HepG2 (cell line): Measurements from ENCODE around the gene PRR35. TPM values are rescaled to one million over a fixed set of nuclear protein-coding genes. Genes with fewer than 3 reads are reported as not detected.

Source experiments
- ATAC-seq: fragments of 200-7000 bp; cut with Tn5 transposase; 3 replicates; pipeline ENCODE4 v1.9.1; 2020; ENCODE audit warnings: mild to moderate bottlenecking, moderate library complexity
- BruUV-seq: library from RNA; stranded (reverse); fragments of 400-500 nt; replicated peaks from 2 replicates; lab custom pipeline; 2021; lab: Mats Ljungman, UMichigan
- CTCF ChIA-PET: fragments of 300-600 bp; formaldehyde crosslinking; extraction: SDS; loops from one replicate; lab custom pipeline; 2021; ENCODE audit warnings: low total read pairs, inconsistent platforms, low intra/inter-chr PET ratio; lab: Yijun Ruan, JAX
- POLR2A ChIA-PET: fragments of 350-600 bp; sonication (Branson Sonifier 250); formaldehyde crosslinking; loops from one replicate; lab custom pipeline; 2020; ENCODE audit warnings: antibody characterized with exemption, inconsistent platforms; lab: Yijun Ruan, JAX
- DNase-seq: peaks from one replicate; pipeline ENCODE4 v3.0.0-alpha.2; 2015; ENCODE audit warnings: low spot score
- FAIRE-seq: peaks from 3 replicates; lab custom pipeline; 2011; peaks lifted over from hg19 to GRCh38; lab: Jason Lieb, UNC
- H2AFZ ChIP-seq: one replicate; pipeline ENCODE4 v1.6.1; 2011; ENCODE audit warnings: low read length, inconsistent platforms
- H3K27ac ChIP-seq: fragments of 300-600 bp; 3 replicates; pipeline ENCODE4 v1.8.0; 2011; ENCODE audit warnings: mixed run types, mild to moderate bottlenecking, mixed read lengths, low read length, inconsistent platforms; ENCODE audit not compliant: insufficient read depth; ENCODE audit errors: extremely low read length
- H3K27me3 ChIP-seq, 2 experiments: fragments of 200-600 bp in 1 of 2; 2 replicates in 1 of 2; 3 replicates in 1 of 2; pipeline versions ENCODE4 v1.6.0 to v1.8.0; 2011; ENCODE audit warnings: low read length in 2 of 2, mild to moderate bottlenecking in 2 of 2, moderate library complexity in 2 of 2, inconsistent platforms in 1 of 2; ENCODE audit not compliant: insufficient read depth in 2 of 2, control insufficient read depth in 1 of 2
- H3K36me3 ChIP-seq, 2 experiments: fragments of 200-600 bp in 1 of 2; replicated peaks in 1 of 2; 2 replicates in 1 of 2; 3 replicates in 1 of 2; pipeline versions ENCODE4 v1.5.1 to v1.8.0; 2011; ENCODE audit warnings: low read length in 2 of 2, inconsistent platforms in 1 of 2; ENCODE audit not compliant: insufficient read depth in 2 of 2, control insufficient read depth in 1 of 2
- H3K4me1 ChIP-seq: 2 replicates; pipeline ENCODE4 v1.5.1; 2012; ENCODE audit warnings: low read length, inconsistent platforms; ENCODE audit not compliant: insufficient read depth
- H3K4me2 ChIP-seq: 2 replicates; pipeline ENCODE4 v1.6.0; 2011; ENCODE audit warnings: low read depth, low read length, inconsistent platforms
- H3K4me3 ChIP-seq, 3 experiments: fragments of 200-600 bp in 1 of 3; sonication (generic), shearing (Covaris generic) in 1 of 3; replicated peaks in 1 of 3; 2 replicates each; pipeline ENCODE4 v1.5.1; 2011 to 2016; ENCODE audit warnings: low read length in 3 of 3, inconsistent platforms in 2 of 3, low read depth in 2 of 3, mild to moderate bottlenecking in 2 of 3, control low read depth in 1 of 3, mixed read lengths in 1 of 3; ENCODE audit not compliant: insufficient read depth in 1 of 3
- H3K79me2 ChIP-seq: one replicate; pipeline ENCODE4 v1.6.1; 2011; ENCODE audit warnings: low read length, inconsistent platforms; ENCODE audit not compliant: insufficient read depth
- H3K9ac ChIP-seq: 2 replicates; pipeline ENCODE4 v1.6.0; 2011; ENCODE audit warnings: mild to moderate bottlenecking, low read depth, low read length, inconsistent platforms; ENCODE audit not compliant: insufficient read depth
- H3K9me3 ChIP-seq: 2 replicates; pipeline ENCODE4 v1.5.1; 2012; ENCODE audit warnings: mild to moderate bottlenecking, low read length
- H4K20me1 ChIP-seq: 2 replicates; pipeline ENCODE4 v1.6.0; 2011; ENCODE audit warnings: inconsistent platforms, mild to moderate bottlenecking, low read length, moderate library complexity; ENCODE audit not compliant: insufficient read depth
- GABPA ChIP-seq, 2 experiments: IDR thresholded peaks; 2 replicates each; pipeline ENCODE4 v1.6.1; 2011 to 2016; ENCODE audit warnings: low read depth in 2 of 2, low read length in 1 of 2, missing biosample characterization in 1 of 2, missing genetic modification characterization in 1 of 2
- KLF11 ChIP-seq: IDR thresholded peaks from 2 replicates; pipeline ENCODE4 v1.6.1; 2016; ENCODE audit warnings: missing compliant biosample characterization
- PRDM4 ChIP-seq: sonication (generic); formaldehyde crosslinking; IDR thresholded peaks from 2 replicates; pipeline ENCODE4 v1.9.0; 2021; ENCODE audit warnings: missing genetic modification reagents, borderline replicate concordance
- SRY ChIP-seq: sonication (generic); formaldehyde crosslinking; IDR thresholded peaks from 2 replicates; pipeline ENCODE4 v1.8.0; 2022; ENCODE audit warnings: mild to moderate bottlenecking, missing genetic modification reagents
- TOPORS ChIP-seq: sonication (generic); formaldehyde crosslinking; IDR thresholded peaks from 2 replicates; pipeline ENCODE4 v1.8.0; 2023; ENCODE audit warnings: mild to moderate bottlenecking, missing genetic modification reagents
- ZNF773 ChIP-seq: sonication (generic); formaldehyde crosslinking; IDR thresholded peaks from 2 replicates; pipeline ENCODE4 v1.4.0; 2020; ENCODE audit warnings: missing genetic modification reagents, borderline replicate concordance
- ZNF775 ChIP-seq: sonication (generic); formaldehyde crosslinking; IDR thresholded peaks from 2 replicates; pipeline ENCODE4 v1.4.0; 2020; ENCODE audit warnings: missing genetic modification reagents, mild to moderate bottlenecking, moderate library complexity, borderline replicate concordance
- ZNF850 ChIP-seq: sonication (generic); formaldehyde crosslinking; conservative IDR thresholded peaks from 2 replicates; pipeline ENCODE4 v1.9.0; 2021; ENCODE audit warnings: mild to moderate bottlenecking, missing genetic modification reagents
- ZSCAN12 ChIP-seq: sonication (generic); formaldehyde crosslinking; IDR thresholded peaks from 2 replicates; pipeline ENCODE4 v1.9.0; 2021; ENCODE audit warnings: mild to moderate bottlenecking, missing genetic modification reagents
- WGBS: methylation state at CpG from one replicate; pipeline ENCODE4 v1.1.6; 2017; ENCODE audit warnings: low lambda C conversion rate; 5-methylcytosine and 5-hydroxymethylcytosine counted together
- in situ Hi-C: cut with HindIII; loops from 2 replicates; pipeline ENCODE4 v1.10.0; 2017; ENCODE audit warnings: low pct_unique_long_range_greater_than_20kb; ENCODE audit not compliant: extremely low pct_ligation_motif_present
- intact Hi-C: fragments of 100-400 bp; cut with micrococcal nuclease; formaldehyde crosslinking; loops from one replicate; pipeline ENCODE4 v1.10.0; 2022; ENCODE audit not compliant: unreplicated experiment
- polyA plus RNA-seq, 8 experiments: library from polyadenylated mRNA; depleted of rRNA in 3 of 8; stranded (reverse) in 7 of 8; unstranded in 1 of 8; fragments of >200 nt; fragmentation: Illumina TruSeq in 4 of 8; extraction: Trizol in 4 of 8; gene quantifications; 2 replicates each; pipeline versions ENCODE4 v1.2.1 to v1.2.3, GENCODE V29; 2011 to 2016; ENCODE audit warnings: low read depth in 4 of 8, missing spikeins in 1 of 8, mixed read lengths in 1 of 8; ENCODE audit not compliant: insufficient read depth in 1 of 8
- total RNA-seq, 5 experiments: library from RNA; depleted of rRNA; stranded (reverse); fragments of >200 nt; fragmentation: Illumina TruSeq; extraction: Trizol; gene quantifications; 2 replicates each; pipeline ENCODE4 v1.2.3, GENCODE V29; 2016; ENCODE audit warnings: low read depth in 1 of 5
- TF ChIP-seq, protein P1 (sequence below): sonication (generic); formaldehyde crosslinking; IDR thresholded peaks from 2 replicates; pipeline ENCODE4 v1.4.0; 2020; ENCODE audit warnings: missing genetic modification reagents, mild to moderate bottlenecking, borderline replicate concordance

PRR35 gene
- total and polyA plus RNA-seq, 2 of the 13 experiments (the other 11 are each of a cell fraction or from before 2014, with no cell fraction given): 0.07 to 0.16 TPM

DNA sequence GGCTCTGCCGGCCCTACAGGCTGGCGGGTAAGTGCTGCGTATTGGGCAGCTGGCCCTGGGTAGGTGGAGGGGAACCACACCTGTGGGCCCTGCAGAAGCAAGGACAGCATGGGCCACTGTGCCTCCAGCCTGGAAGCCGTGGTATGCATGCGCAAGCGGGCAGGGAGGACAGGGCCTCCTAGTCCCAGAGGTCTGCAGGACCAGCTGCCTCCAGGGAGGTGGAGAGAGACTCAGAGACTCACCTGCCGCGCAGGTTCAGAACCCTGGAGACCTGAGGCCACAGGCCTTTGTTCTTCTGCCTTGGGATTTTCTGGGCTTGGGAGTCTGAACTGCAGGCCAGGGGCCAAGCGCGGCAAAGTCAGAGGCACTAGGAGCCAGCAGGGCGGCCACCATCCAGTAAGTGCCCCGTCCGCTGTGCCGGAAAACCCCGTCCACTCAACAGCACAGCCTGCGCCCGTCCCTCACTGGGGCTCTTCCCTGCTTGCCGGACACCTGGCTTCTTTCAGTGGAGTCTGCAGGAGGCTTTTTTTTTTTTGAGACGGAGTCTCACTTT is 20.8 kb downstream of the PRR35 start:
- FAIRE-seq (no peak), ATAC-seq (no peak), DNase-seq (no peak)
- TF ChIP-seq GABPA (IDR thresholded peaks at IDR 0.05; ENCODE audit: low read depth, low read length) (no peak), GABPA (CRISPR knock-in tag; IDR thresholded peaks at IDR 0.05; ENCODE audit: low read depth) (no peak), TOPORS (CRISPR knock-in tag) (no peak), ZNF850 (CRISPR knock-in tag) (no peak), ZNF773 (CRISPR knock-in tag) (no peak), SRY (CRISPR knock-in tag) (no peak), ZNF775 (CRISPR knock-in tag) (no peak), PRDM4 (CRISPR knock-in tag) (no peak), KLF11 (no peak), ZSCAN12 (no peak)
- TF ChIP-seq, protein P1, sequence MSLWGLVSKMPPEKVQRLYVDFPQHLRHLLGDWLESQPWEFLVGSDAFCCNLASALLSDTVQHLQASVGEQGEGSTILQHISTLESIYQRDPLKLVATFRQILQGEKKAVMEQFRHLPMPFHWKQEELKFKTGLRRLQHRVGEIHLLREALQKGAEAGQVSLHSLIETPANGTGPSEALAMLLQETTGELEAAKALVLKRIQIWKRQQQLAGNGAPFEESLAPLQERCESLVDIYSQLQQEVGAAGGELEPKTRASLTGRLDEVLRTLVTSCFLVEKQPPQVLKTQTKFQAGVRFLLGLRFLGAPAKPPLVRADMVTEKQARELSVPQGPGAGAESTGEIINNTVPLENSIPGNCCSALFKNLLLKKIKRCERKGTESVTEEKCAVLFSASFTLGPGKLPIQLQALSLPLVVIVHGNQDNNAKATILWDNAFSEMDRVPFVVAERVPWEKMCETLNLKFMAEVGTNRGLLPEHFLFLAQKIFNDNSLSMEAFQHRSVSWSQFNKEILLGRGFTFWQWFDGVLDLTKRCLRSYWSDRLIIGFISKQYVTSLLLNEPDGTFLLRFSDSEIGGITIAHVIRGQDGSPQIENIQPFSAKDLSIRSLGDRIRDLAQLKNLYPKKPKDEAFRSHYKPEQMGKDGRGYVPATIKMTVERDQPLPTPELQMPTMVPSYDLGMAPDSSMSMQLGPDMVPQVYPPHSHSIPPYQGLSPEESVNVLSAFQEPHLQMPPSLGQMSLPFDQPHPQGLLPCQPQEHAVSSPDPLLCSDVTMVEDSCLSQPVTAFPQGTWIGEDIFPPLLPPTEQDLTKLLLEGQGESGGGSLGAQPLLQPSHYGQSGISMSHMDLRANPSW: no peak
- no peak overlapping the region for H3K27ac ChIP-seq
- ChIA-PET POLR2A (interaction anchor here (0.7 kb wide), 1 partner anchor 11 kb away, joined by 3 read pairs; no protein-coding TSS in a partner anchor), CTCF (no interaction called here)
- no peaks in the 10 kb centered on the region for H4K20me1 ChIP-seq
- H3K4me2 ChIP-seq: no peak overlapping the region
- intact Hi-C loops (loop anchor here (10.0 kb wide), 1 partner anchor 64 kb away; the partner anchor contains the start of genes MCRIP2 and WDR90), in situ Hi-C loops (no loop called here)
- H3K27me3 ChIP-seq: no peaks in the 10 kb centered on the region
- H3K9me3 ChIP-seq: no peaks in the 10 kb centered on the region
- no peak overlapping the region for H3K4me3 ChIP-seq
- BruUV-seq: no TSS peak
- no peak overlapping the region for H2AFZ ChIP-seq
- no peak overlapping the region for H3K9ac ChIP-seq
- H3K4me1 ChIP-seq: peaks cover 20% of the 10 kb centered on the region
- H3K36me3 ChIP-seq: no peaks in the 10 kb centered on the region
- no peaks in the 10 kb centered on the region for H3K79me2 ChIP-seq
- 98% methylated on average over 11 of the region's 19 CpGs for WGBS
